Measurements from ENCODE around the gene KCNK3.
"Not testable (repeated sequence)": the region's sequence is repeated elsewhere in the genome, so short reads cannot be mapped to it uniquely, and the experiment has no call there.

Gene KCNK3

DNA sequence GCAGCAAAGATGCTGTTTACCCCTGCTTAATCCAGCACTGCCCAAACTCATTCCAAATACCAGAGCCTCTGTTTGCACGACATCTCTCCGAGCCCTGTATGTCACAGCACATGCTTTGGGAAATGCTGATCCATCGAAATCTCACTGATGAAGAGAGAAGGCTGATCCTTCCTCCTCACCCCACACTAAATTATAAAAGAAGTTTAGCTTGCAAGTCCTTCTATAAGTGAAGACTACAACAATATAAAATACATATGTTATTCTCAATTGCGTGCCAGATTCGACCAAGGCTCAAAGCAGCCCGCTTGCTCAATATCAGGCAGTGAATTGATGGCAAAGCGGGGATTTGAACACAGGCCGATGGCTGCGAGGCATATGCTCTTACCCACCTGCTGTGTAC, 40.9 kb downstream of the KCNK3 start:
- DNase-seq: no peak

DNA sequence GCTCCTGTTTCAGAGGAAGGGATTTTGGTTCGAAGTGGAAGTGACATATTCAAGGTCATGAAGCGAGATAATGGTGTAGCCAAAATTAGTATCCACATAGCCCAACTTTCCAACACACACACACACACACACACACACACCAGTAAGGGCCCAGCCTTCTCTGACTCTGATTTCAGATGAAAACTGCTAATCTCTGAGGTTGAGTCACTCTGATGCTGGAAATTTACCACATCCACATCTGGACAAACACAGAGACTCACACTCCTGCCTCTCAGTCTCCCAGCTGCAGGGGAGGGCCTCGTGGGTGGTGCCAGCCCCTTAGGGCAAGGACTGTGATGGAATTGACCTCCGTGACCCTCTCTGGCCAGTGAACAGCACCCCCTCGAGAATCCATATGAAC, 42.6 kb downstream of the KCNK3 start:
- DNase-seq: no peak

DNA sequence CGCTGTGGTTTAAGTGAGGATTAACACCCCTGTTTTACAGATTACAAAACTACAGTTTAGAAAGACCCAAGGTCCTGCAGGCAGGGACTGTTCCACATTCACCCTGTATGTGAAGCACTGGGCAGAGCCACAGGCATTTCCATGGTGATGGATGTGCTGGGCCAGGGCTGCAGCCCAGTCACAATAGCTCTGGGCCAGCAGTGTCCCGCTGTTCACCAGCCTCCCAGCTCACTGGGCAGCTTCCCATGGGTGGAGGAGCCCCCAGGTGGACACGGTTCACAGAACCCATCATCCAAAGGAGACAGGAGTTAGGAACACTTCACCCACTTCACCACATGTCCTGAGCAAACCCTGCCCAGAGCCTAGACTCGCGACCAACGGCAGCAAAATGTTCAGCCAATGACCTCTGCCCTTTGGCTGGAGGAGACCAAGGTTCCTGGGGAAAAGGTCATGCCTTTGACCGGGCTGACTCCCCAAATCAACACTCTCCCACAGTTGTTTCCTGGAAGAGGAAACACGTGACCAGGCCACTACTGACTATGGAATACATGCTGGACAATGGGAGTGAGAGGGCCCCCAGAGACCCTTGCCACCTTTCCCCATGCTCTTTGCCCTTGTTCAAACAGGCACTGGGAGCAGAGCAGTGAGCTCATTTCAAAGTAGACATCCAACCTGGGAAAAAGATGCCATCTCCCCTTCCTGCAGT, 43.5 kb downstream of the KCNK3 start:
- no peak for DNase-seq

DNA sequence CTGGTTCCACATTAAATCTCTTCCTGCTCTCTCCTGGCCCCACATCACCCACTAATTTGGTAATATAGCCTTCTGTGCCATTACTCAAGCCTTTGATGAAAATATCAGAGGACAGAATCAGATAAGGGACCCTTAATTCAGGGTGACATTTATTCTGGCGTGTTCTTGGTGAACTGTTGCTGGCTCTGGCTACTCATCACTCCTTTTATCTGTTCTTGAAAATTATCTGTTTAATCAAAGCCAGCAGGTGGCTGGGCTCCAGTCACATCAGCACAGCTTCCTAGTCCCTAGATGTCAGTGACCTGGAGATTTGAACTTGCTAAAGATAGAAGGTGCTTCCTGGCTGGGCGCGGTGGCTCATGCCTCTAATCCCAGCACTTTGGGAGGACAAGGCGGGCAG, 44.7 kb downstream of the KCNK3 start:
- DNase-seq: no peak

DNA sequence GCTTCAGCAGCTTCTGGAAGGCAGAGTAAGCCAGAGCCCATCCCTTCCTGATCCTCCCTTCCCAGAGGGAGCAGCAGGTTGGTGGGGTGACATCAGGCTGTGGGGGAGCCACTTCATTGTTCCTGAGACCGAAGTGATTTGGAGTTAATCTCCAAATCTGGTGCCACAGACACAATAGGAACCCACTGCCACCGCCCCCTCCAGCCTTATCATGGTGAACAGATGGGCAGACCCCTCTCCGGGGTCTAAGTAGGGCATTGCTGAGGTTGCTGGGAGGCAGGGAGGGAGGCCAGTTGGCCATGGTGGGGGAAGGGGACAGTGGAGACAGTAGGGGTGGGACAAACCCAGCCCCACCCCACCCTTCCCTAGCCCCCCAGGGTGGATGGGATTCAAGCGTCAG, 46.0 kb downstream of the KCNK3 start:
- no peak for DNase-seq

DNA sequence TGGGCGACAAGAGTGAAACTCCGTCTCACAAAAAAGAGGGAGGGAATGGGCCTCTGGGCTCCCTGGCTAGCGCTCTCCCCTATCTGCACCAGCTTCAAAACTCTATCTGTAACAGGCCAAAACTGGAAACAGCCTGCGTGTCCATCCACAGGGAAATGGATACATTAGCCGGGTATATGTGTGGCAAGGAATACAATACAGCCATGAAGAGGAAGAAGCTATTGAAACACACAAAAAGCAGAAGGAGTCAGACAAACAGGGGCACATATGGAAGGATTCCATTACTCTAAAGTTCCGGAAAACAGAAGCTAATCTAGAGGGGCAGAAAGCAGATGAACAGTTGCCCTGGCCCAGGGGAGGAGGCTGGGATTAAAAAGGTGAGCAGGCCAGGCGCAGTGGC, 47.0 kb downstream of the KCNK3 start:
- DNase-seq: no peak

DNA sequence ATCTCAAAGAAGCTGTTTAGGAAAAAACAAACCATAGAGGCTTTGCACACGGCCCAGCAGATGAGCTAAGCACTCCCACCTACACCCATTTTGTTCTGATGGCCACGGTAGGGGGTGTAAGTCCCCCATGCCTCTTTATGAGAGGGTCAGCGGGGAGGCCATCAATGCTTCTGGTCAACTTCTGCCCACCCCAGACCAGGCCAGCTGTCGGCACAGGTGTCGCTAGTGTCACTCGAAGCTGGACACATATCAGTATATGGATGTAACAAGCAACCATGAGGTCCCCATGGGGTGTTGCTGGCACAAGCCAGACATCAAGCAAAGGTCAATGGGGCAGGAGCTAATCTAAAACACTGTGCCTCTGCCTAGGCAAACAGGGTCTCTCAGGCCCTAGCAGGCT, 47.8 kb downstream of the KCNK3 start:
- no peak for DNase-seq

DNA sequence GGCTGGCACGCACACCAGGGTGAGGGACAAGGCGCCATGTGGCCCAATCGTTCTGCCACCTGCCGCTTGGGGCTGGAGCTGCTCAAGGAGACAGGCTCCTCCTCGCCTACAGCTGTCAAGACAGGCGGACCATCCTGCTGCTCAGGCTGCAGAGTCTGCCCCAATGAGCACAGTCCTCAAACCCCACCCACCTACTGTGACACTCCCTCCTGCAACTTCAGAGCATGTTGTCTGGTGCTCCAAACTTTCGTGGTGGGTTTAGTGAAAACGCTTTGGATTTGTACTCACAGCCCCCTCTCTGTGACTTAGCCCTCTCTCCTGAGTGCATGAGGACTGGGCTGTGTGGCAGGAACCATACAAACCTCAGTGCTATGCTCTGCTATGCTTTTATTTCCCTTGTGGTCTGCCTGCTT, 48.4 kb downstream of the KCNK3 start:
- DNase-seq: peak; percentile 92

DNA sequence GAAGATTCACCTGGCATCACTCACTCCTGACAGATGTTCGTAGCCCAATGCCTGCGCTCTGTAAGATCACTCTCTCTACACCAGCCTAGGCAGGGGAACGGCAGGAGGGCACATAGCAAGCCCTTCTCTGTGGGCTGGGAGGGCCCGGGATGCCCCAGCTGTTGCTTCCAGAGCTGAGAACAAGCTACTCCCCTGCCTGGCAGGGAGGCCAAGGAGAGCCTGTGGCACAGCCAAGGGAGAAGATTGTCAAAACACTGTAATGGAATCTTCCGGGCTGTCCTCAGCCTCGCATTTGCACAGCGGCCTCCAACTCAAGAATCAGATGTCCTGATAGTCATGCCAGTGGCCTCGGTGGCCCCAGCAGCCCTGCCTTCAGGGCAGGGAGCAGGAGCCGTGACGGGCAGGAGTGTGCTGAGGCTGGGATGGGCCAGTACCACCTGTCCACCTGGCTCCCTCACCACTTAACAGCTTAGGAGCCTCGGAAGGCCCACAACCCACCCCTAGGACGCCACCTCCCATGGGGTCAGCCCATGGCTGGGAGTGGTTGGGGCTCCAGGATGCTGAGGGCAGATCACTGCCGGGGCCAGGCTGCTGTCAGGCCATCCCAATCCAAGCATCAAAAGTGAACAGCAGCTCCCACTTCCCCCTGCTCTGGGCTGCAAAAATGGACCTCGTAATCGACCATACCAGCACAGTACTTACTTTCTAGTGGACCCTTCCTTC, 49.7 kb downstream of the KCNK3 start:
- no peak for DNase-seq

DNA sequence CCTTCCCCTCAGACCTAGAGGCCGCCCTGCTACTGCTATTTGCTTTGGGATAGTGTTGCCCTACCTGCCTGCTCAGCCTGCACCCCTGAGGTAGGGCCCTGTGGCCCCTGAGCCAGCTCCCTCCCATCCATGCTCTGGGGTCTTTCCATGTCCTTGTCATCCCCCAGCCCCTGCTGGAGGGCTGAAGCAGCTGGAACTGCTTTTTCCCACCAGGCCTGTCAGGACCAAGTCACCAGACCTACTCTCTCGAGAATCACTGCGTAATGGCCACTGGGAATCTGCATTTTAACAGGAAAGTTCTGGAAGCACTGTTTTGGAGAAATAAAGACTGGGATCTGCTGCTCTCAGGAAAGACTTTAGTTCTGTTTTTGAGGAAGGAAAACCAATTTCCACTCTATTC, 51.3 kb downstream of the KCNK3 start:
- no peak for DNase-seq

DNA sequence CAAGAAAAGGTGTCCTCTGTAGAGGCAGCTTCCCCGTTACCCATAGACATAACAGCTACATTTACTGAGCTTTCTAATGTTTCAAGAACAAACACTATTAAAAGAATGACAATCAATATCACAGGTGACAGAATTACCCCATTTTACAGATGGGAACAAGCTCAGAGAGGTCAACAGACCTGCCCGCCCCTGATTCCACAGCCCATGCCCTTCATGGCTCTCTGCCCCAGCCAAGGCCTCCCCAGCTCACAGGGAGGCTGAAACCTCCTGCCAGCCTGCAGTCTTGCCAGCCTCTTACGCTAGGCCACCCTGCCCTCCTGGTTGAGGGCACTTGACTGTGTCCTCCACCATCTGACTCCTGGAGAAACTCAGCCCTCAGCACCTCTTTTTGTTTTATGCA, 52.4 kb downstream of the KCNK3 start:
- no peak for DNase-seq

DNA sequence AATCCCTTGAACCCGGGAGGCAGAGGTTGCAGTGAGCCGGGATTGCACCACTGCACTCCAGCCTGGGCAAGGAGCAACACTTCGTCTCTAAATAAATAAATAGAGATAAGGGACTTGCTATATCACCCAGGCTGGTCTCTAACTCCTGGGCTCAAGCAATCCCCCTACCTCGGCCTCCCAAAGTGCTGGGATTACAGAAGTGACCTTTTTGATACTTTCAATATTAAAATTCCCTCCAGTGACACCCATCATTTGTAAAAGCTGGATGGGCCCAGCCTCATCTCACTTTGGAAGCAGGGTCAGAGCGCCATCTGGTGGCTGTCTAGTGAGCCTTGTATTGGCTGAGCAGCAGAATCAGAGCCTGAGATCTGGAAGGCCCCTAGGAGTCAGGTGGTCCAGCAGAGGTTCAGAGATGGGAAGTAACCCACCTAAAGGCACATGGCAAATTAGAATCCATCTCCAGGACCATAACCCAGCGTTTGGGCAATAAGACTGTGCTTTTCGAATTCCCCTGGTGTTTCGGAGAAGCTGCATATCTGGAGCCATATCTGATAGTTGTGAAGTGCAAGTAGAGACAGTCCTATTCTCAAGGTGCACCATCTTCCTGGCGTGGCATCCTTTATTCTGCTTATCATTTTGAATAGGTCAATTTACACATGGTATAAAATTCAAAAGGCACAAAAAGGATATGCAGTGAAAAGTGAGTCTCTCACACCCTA, 53.2 kb downstream of the KCNK3 start:
- peak; percentile 30 for DNase-seq

DNA sequence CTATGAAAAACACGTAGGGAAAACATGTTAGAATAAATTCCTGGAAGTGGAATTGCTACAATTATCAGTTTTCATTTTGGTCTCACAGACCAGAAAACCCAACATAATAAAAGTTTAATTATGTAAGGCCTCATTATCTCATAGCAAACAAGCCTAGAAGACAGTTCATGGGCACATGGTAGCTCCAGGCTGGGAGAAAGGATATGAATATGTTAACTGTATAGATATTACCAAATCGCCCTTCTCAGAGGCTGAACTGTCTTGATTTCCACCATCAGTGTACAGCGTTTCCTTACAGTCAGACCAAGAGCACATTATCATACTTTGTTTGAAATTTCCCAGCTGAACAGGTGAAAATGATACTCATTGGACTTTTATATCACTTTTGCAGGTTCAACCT, 54.4 kb downstream of the KCNK3 start:
- DNase-seq: no peak

DNA sequence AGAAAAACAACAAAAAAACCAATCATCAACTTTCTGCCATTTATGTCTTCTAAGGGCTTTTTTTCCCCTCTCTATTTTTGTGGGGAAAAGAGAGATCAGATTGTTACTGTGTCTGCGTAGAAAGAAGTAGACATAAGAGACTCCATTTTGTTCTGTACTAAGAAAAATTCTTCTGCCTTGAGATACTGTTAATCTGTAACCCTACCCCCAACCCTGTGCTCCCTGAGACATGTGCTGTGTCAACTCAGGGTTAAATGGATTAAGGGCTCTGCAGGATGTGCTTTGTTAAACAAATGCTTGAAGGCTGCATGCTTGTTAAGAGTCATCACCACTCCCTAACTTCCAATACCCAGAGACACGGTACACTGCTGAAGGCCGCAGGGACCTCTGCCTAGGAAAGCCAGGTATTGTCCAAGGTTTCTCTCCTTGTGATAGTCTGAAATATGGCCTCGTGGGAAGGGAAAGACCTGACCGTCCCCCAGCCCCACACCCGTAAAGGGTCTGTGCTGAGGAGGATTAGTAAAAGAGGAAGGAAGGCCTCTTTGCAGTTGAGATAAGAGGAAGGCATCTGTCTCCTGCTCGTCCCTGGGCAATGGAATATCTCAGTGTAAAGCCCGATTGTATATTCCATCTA, 57.4 kb downstream of the KCNK3 start:
- DNase-seq: not testable (repeated sequence)

DNA sequence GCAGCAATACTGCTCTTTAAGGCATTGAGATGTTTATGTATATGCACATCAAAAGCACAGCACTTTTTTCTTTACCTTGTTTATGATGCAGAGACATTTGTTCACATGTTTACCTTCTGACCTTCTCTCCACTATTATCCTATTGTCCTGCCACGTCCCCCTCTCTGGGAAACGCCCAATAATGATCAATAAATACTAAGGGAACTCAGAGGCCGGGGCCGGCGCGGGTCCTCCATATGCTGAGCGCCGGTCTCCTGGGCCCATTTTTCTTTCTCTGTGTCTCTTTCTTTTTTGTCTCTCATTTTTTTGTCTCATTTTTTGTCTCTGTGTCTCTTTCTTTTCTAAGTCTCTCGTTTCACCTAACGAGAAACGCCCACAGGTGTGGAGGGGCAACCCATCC, 57.9 kb downstream of the KCNK3 start:
- DNase-seq: not testable (repeated sequence)

DNA sequence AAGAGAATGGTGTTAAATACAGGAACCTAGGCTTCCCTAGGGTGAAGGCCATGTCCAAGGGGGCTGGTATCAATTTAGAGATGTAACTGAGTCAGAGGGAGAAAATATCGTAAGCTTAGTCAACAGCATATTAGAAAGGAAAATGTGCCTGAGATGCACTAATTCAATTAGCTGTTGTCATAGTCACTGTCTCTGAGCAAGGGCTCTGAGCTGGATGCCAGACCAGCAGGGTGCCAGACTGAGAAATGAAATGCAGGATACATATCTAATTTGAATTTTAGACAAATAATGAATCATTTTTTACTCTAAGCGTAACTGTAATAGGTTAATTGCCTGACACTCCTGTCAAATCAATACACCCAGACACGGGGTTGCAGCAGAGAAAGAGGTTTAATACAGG, 60.1 kb downstream of the KCNK3 start:
- no peak for DNase-seq

DNA sequence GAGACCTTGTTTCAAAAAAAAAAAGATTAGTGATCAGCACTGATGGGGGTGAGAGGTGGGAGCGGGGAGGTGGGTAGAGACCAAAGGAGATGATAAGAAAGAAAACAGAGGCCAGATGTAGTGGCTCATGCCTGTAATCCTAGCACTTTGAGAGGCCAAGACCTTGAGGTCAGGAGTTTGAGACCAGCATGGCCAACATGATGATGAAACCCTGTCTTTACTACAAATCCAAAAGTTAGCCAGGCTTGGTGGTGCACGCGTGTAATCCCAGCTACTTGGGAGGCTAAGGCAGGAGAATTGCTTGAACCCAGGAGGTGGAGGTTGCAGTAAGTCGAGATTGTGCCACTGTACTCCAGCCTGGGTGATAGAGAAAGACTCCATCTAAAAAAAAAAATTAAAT, 62.0 kb downstream of the KCNK3 start:
- DNase-seq: no peak

DNA sequence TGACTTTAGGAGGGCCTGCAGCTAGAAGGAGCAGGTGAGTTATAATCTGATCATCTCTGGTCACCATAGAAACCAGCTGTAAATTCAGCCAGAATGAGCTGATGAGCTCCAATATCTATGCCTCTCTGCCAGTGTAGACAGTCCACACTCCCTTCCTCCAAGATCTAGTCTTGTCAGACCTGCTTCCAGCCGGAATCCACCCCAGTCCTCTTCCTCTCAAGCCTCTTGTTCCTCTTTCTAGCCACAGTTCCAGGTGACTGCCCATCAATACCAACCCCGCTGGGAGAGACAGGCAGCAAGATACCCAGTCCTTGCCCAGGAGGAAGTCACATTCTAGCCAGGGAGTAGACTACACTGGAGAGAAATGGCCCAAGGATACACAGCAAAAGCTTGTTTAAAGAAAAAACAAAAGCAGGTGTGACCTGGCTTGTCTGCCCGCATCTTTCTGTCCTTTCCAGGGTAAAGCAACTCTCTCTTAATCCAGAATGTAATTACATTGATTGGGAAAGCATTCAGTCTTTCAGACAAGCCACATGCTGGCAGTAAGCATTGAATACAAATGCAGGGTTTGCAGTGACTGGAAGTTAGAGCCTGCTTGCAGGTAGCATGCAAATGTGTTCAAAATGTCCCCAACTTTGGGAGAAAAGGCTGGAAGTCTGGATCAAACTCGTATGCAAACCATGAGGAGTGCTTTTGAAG, 62.6 kb downstream of the KCNK3 start:
- no peak for DNase-seq

DNA sequence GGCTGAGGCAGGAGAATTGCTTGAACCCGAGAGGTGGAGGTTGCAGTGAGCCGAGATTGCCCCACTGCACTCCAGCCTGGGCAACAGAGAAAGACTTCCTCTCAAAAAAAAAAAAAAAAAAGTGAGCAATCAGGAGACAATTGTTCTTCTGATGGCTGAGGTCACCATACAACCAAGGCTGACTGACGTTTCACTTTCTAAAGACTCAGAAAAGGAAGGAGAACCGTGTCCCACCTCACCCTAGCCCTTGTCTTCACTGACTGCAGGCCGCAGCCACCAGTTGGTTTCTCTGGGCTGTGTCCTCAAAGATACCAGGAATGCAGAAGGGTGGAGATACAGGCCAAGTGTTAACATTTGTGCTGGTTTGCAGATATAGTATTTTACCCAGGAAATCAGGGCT, 63.8 kb downstream of the KCNK3 start:
- no peak for DNase-seq

DNA sequence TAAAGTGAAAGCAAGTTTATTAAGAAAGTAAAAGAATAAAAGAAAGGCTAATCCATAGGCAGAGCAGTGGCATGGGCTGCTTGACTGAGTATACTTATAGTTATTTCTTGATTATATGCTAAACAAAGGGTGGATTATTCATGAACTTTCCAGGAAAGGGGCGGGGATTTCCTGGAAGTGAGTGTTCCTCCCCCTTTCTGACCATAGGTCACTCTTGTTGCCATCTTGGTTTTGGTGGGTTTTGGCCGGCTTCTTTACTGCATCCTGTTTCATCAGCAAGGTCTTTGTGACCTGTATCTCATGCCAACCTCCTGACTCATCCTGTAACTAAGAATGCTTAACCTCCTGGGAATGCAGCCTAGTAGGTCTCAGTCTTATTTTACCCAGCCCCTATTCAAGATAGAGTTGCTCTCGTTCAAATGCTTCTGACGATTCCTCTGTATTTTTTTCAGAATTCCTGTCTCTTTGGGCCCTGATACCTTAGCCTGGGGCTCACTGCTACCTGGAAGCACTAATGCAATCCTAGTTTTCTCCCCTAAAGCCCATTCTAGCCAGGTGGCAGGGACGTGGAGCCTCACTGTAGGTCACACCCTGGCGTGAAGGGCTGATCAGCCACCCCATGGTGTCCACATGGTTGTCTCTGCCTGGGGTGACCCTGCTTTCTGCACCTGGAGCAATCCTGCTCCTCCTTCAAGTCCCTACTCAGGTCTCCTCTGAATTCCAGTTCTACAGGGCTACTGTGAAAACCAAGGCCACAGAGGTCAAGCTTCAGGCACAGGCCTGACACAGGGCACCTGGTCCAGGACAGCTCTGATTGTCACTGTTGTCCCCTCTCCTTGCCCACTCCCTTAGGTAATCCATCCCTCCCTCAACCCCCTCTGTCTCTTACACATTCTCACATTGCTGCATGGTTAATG, 65.6 kb downstream of the KCNK3 start:
- no peak for DNase-seq

DNA sequence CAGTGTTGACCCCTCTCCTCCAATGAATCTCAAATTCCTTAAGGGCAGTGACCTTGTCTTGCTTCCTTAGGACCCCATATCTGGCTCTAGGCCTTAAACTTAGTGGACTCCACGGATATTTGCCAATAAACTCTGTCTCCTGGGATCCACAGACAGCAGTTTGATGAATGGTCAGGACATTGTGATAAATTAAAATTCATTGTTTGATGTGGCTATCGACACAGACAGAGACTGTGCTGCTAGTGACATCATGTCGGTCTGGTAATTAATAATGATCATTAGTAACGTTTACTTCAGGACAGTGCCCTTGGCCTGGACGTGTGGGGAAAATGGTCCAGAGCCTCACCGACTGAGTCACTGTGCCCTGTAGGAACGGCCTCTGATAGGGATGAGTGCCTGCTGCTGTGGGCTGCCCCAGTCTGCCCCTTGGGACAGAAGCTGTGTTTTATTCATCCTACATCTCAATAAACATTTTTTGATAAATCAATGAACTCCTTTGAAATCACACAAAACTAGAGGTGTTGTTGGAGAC, 66.3 kb downstream of the KCNK3 start:
- no peak for DNase-seq

DNA sequence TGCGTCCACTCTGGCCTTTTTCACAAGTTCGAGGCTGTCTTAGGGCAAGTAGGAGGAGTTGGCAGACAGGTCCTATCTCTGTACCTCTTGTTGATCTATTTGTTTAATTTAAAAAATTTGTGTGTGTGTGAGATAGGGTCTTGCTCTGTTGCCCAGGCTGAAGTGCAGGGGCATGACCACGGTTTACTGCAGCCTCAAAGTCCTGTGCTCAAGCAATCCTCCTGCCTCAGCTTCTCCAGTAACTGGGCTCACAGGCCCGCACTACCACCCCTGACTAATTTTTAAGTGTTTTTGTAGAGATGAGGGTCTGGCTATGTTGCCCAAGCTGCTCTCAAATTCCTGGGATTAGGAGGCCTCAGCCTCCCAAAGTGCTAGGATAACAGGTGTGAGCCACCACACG, 67.3 kb downstream of the KCNK3 start:
- DNase-seq: no peak
